DMS 273 treated with DMSO at 0.1 percent for 48 hours (cell line): ENCODE measurements around the gene A1CF.
"Not testable (repeated sequence)": the region's sequence is repeated elsewhere in the genome, so short reads cannot be mapped to it uniquely, and the experiment has no call there.

Experiments used
- DNase-seq: peaks from one replicate; lab custom pipeline; 2025; lab: John Stamatoyannopoulos, UW

The A1CF gene

GRCh38 chr10:50788951-50789945 lies 96.2 kb downstream of the A1CF start:
- no peak for DNase-seq

GRCh38 chr10:50787962-50788361 lies 97.5 kb downstream of the A1CF start:
- not testable (repeated sequence) for DNase-seq

- not testable (repeated sequence) for DNase-seq
Observed at GRCh38 chr10:50782017-50782416, 103.4 kb downstream of the A1CF start.

- not testable (repeated sequence) for DNase-seq
Observed at GRCh38 chr10:50780036-50780435, 105.4 kb downstream of the A1CF start.

GRCh38 chr10:50774868-50775267 lies 110.6 kb downstream of the A1CF start:
- not testable (repeated sequence) for DNase-seq

- not testable (repeated sequence) for DNase-seq
Observed at GRCh38 chr10:50772042-50772441, 113.4 kb downstream of the A1CF start.

- DNase-seq, result not testable (repeated sequence)
Observed at GRCh38 chr10:50766774-50767513, 118.5 kb downstream of the A1CF start.
